K562 (cell line): ENCODE results near the gene TTC9B. TPM values are rescaled to one million over a fixed set of nuclear protein-coding genes. Genes with fewer than 3 reads are reported as not detected.

Experiments
- CREB1 ChIP-seq, 2 experiments: sonication (generic) in 1 of 2; formaldehyde crosslinking in 1 of 2; IDR thresholded peaks; 2 replicates each; pipeline versions ENCODE4 v1.6.1 to v1.8.0; 2012 to 2022; ENCODE audit warnings: inconsistent platforms in 1 of 2, mild to moderate bottlenecking in 1 of 2, missing genetic modification reagents in 1 of 2, moderate library complexity in 1 of 2
- CREM ChIP-seq: IDR thresholded peaks from 2 replicates; pipeline ENCODE4 v1.6.1; 2014; ENCODE audit warnings: antibody characterized with exemption, low read depth
- CTCF ChIP-seq, 3 experiments: IDR thresholded peaks in 2 of 3; conservative IDR thresholded peaks in 1 of 3; 2 replicates each; pipeline ENCODE4 v1.5.1; 2011 to 2012; ENCODE audit warnings: low read length in 3 of 3, mild to moderate bottlenecking in 3 of 3, control low read depth in 2 of 3, improper control_type of control experiment in 1 of 3, inconsistent platforms in 1 of 3, low read depth in 1 of 3, mixed read lengths in 1 of 3, moderate library complexity in 1 of 3; ENCODE audit not compliant: insufficient read depth in 2 of 3
- HNRNPK ChIP-seq: fragments of 200-400 bp; formaldehyde crosslinking; IDR thresholded peaks from one replicate; pipeline ENCODE4 v1.6.1; 2018; ENCODE audit warnings: mild to moderate bottlenecking, low read depth, low read length; ENCODE audit not compliant: poor library complexity, severe bottlenecking
- NR3C1 ChIP-seq: sonication (generic); formaldehyde crosslinking; IDR thresholded peaks from 2 replicates; pipeline ENCODE4 v1.8.1; 2022; ENCODE audit warnings: missing genetic modification reagents
- RREB1 ChIP-seq: fragments of 250-450 bp; sonication (Bioruptor Pico); IDR thresholded peaks from 2 replicates; pipeline ENCODE4 v1.4.0; 2020
- TFAP4 ChIP-seq: sonication (generic); formaldehyde crosslinking; IDR thresholded peaks from 2 replicates; pipeline ENCODE4 v1.8.0; 2022; ENCODE audit warnings: missing genetic modification reagents, mild to moderate bottlenecking, moderate library complexity, borderline replicate concordance
- polyA plus RNA-seq, 8 experiments: library from polyadenylated mRNA; depleted of rRNA in 4 of 8; stranded (reverse) in 5 of 8; unstranded in 3 of 8; fragments of >200 nt; fragmentation: Nextera tagmentation in 2 of 8; fragmentation: Illumina TruSeq in 1 of 8; extraction: Ambion mirVana in 2 of 8; extraction: Trizol in 1 of 8; gene quantifications; 2 replicates each; pipeline versions ENCODE4 v1.2.1 to v1.2.3, GENCODE V29; 2011 to 2014; ENCODE audit warnings: inconsistent platforms in 1 of 8, missing spikeins in 1 of 8
- total RNA-seq, 7 experiments: library from RNA; depleted of rRNA in 6 of 7; stranded (reverse); fragments of >200 nt in 6 of 7; fragmentation: Illumina TruSeq in 2 of 7; extraction: Trizol in 2 of 7; gene quantifications; 2 replicates each; pipeline versions ENCODE4 v1.2.1 to v1.2.3, GENCODE V29; 2011 to 2021; ENCODE audit warnings: low replicate concordance in 1 of 7

The TTC9B gene
- total and polyA plus RNA-seq, 9 of the 15 experiments (the other 6 are each of a cell fraction or from before 2014, with no cell fraction given), result 0.06 to 0.14 TPM; not detected in 7

GRCh38 chr19:40217934-40218890 is at the start of gene TTC9B (continued):
- TF ChIP-seq CTCF (IDR thresholded peaks at IDR 0.05 in 2 of 3, conservative IDR thresholded peaks at IDR 0.05 in 1 of 3; ENCODE audit: insufficient read depth in 2 of 3, low read depth in 1 of 3, low read length in 3 of 3) (0 out of 6 replicates have a peak, but pooled peaks of 1 of the 3 experiments have one; percentile 3), RREB1 (CRISPR knock-in tag) (peak; percentile 99), HNRNPK (peak; percentile 31), TFAP4 (peak; percentile 24; the same call in 1 of the 2 replicates), CREB1 (IDR thresholded peaks at IDR 0.05) (no peak), CREB1 (CRISPR knock-in tag; IDR thresholded peaks at IDR 0.05) (peak; percentile 36; the same call in 1 of the 2 replicates), NR3C1 (CRISPR knock-in tag) (peak; percentile 85), CREM (peak; percentile 49; the same call in 1 of the 2 replicates)
